Glutamatergic neuron (in vitro differentiated cells): Measurements from ENCODE around the gene RPL22. TPM values are rescaled to one million over a fixed set of nuclear protein-coding genes. Genes with fewer than 3 reads are reported as not detected.

ENCODE experiments used
- DNase-seq: peaks from one replicate; pipeline ENCODE4 v3.0.0; 2022
- H3K27ac Mint-ChIP-seq: one replicate; pipeline ENCODE4 v1.8.0; 2020; ENCODE audit warnings: mild to moderate bottlenecking, mixed read lengths, inconsistent platforms; ENCODE audit not compliant: unreplicated experiment
- H3K27me3 Mint-ChIP-seq: one replicate; pipeline ENCODE4 v1.8.0; 2020; ENCODE audit warnings: mild to moderate bottlenecking, moderate library complexity, mixed read lengths, inconsistent platforms; ENCODE audit not compliant: unreplicated experiment
- H3K36me3 Mint-ChIP-seq: one replicate; pipeline ENCODE4 v1.8.0; 2020; ENCODE audit warnings: mild to moderate bottlenecking, mixed read lengths, inconsistent platforms; ENCODE audit not compliant: unreplicated experiment
- H3K4me1 Mint-ChIP-seq: one replicate; pipeline ENCODE4 v1.8.0; 2020; ENCODE audit warnings: mild to moderate bottlenecking, low read depth, mixed read lengths, inconsistent platforms; ENCODE audit not compliant: unreplicated experiment
- H3K4me3 Mint-ChIP-seq: one replicate; pipeline ENCODE4 v1.8.0; 2020; ENCODE audit warnings: mild to moderate bottlenecking, mixed read lengths, inconsistent platforms; ENCODE audit not compliant: unreplicated experiment
- H3K9me3 Mint-ChIP-seq: one replicate; pipeline ENCODE4 v1.8.0; 2020; ENCODE audit warnings: mild to moderate bottlenecking, moderate library complexity, mixed read lengths, inconsistent platforms; ENCODE audit not compliant: unreplicated experiment
- CTCF ChIP-seq: fragments of 200-600 bp; sonication (generic); IDR thresholded peaks from one replicate; pipeline ENCODE4 v1.5.0; 2021; ENCODE audit not compliant: partially characterized antibody, unreplicated experiment
- total RNA-seq: library from RNA; stranded (reverse); fragmentation: NEBNext Ultra II Directional; extraction: Animal tissue kit (Norgen Biotek cat#: 25700); gene quantifications from one replicate; pipeline ENCODE4 v1.2.1, GENCODE V29; 2021; ENCODE audit not compliant: unreplicated experiment

Gene RPL22
- total RNA-seq, 1 donor from 2014 or later, result 275 TPM

GRCh38 chr1:6181347-6181770, 18.0 kb downstream of the RPL22 start:
- peaks cover 7% of the 10 kb centered on the region for H3K9me3 Mint-ChIP-seq
- peaks cover 21% of the 10 kb centered on the region for H3K27me3 Mint-ChIP-seq
- TF ChIP-seq CTCF, result no peak
- H3K36me3 Mint-ChIP-seq, result peaks cover 7% of the 10 kb centered on the region
- H3K4me1 Mint-ChIP-seq, result peaks cover 3% of the 10 kb centered on the region
- no peak overlapping the region for H3K4me3 Mint-ChIP-seq
- H3K27ac Mint-ChIP-seq, result no peak overlapping the region
- DNase-seq, result no peak

GRCh38 chr1:6180707-6181311, 18.6 kb downstream of the RPL22 start:
- no peak overlapping the region for H3K4me3 Mint-ChIP-seq
- no peak overlapping the region for H3K27ac Mint-ChIP-seq
- peaks cover 7% of the 10 kb centered on the region for H3K36me3 Mint-ChIP-seq
- H3K27me3 Mint-ChIP-seq, result peaks cover 21% of the 10 kb centered on the region
- peaks cover 7% of the 10 kb centered on the region for H3K9me3 Mint-ChIP-seq
- TF ChIP-seq CTCF, result no peak
- no peak for DNase-seq
- H3K4me1 Mint-ChIP-seq, result peaks cover 3% of the 10 kb centered on the region

- no peak for DNase-seq
- Mint-ChIP-seq H3K36me3 (peaks cover 7% of the 10 kb centered on the region), H3K4me1 (peaks cover 3% of the 10 kb centered on the region), H3K27me3 (peaks cover 21% of the 10 kb centered on the region), H3K4me3 (no peak within 1 kb of the TSS), H3K9me3 (peaks cover 7% of the 10 kb centered on the region), H3K27ac (no peak within 1 kb of the TSS)
- peak; percentile 17 for TF ChIP-seq CTCF
Observed at GRCh38 chr1:6180268-6180706, 19.1 kb downstream of the RPL22 start, which contains the start of gene CHD5. TSS of gene CHD5 (minus strand) at chr1:6180321. CDS start at chr1:6180023, 298 bp downstream.

DNA sequence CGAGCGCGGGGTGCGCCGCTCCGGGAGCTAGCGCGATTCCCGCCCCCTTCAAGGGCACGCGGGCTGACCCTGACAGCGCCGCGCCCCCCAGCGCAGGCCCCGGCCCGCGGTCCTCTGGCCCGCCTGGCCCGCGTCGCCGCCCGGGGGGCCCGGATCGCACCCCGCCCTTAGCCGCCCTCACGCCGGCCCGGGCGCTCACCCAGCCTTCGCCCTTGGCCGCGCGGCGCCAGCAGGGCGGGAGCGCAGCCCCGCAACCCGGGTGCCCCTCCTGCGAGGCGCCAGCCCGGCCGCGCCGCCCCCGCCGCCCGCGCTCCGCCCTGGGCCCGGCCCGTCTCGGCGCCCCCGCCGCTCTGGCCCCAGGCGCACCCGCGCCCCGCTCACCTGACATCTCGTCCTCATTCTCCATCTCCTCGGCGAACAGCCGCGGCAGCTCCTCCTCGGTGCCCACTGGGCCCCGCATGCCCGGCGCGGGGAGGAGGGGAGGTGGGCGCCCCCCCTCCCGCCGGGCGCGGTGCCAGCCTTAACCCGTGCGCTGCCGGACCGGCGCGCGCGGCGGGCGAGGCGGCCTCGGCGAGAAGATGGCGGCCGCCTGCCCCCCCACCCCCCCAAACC, 19.7 kb downstream of the RPL22 start:
- Mint-ChIP-seq H3K27ac (no peak overlapping the region), H3K27me3 (peaks cover 21% of the 10 kb centered on the region), H3K4me1 (peaks cover 3% of the 10 kb centered on the region), H3K36me3 (peaks cover 7% of the 10 kb centered on the region), H3K9me3 (peaks cover 7% of the 10 kb centered on the region), H3K4me3 (no peak overlapping the region)
- TF ChIP-seq CTCF, result no peak
- DNase-seq, result no peak

GRCh38 chr1:6178751-6179563, 20.4 kb downstream of the RPL22 start:
- Mint-ChIP-seq H3K4me3 (peak overlapping the region; percentile 83), H3K27ac (no peak overlapping the region), H3K27me3 (peaks cover 21% of the 10 kb centered on the region), H3K36me3 (peaks cover 7% of the 10 kb centered on the region), H3K9me3 (peaks cover 7% of the 10 kb centered on the region), H3K4me1 (peaks cover 3% of the 10 kb centered on the region)
- TF ChIP-seq CTCF, result no peak
- DNase-seq, result peak; percentile 60
